Thyroid gland (tissue), 4 donors: Measurements from ENCODE around the gene CTSL.

ENCODE experiments used
- CTCF ChIP-seq, 6 experiments: fragments of 200-600 bp in 3 of 6; fragments of 450-650 bp in 3 of 6; sonication (generic) in 3 of 6; IDR thresholded peaks; one replicate each; pipeline ENCODE4 v1.5.1; 2016 to 2019; ENCODE audit warnings: antibody characterized with exemption in 6 of 6, mild to moderate bottlenecking in 2 of 6, inconsistent platforms in 1 of 6, moderate library complexity in 1 of 6
- POLR2A ChIP-seq, 2 donors: fragments of 450-650 bp; IDR thresholded peaks; one replicate each; pipeline ENCODE4 v1.6.1; 2017; ENCODE audit warnings: antibody characterized with exemption in 2 of 2, mild to moderate bottlenecking in 2 of 2, moderate library complexity in 1 of 2

DNA sequence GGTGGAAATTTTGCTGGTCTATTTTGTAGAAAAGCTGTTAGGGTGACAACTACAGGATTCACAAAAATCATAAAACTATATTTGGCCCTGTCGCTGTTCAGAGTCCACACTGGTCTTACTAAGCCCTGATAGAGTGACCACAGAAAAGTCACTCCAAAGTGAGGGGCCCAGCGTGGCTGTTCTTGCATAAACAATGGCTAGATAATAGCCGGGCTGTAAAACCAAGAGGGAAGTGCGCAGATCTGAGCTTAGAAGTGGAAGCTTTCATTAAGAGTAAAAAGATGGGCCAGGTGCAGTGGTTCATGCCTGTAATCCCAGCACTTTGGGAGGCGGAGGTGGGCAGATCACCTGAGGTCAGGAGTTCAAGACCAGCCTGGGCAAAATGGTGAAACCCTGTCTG lies 15.5 kb upstream of the CTSL start:
- TF ChIP-seq CTCF (IDR thresholded peaks at IDR 0.05), result no peak
- no peak for TF ChIP-seq POLR2A (IDR thresholded peaks at IDR 0.05)
